Body of pancreas (tissue), 4 donors: ENCODE data around the gene MYO5B.
"Not testable (repeated sequence)": the region's sequence is repeated elsewhere in the genome, so short reads cannot be mapped to it uniquely, and the experiment has no call there.

Source experiments
- CTCF ChIP-seq, 7 experiments: fragments of 450-650 bp in 4 of 7; fragments of 200-600 bp in 3 of 7; sonication (generic) in 3 of 7; IDR thresholded peaks; one replicate each; pipeline ENCODE4 v1.5.1; 2016 to 2019; ENCODE audit warnings: antibody characterized with exemption in 7 of 7
- POLR2A ChIP-seq, 3 donors: fragments of 450-650 bp; IDR thresholded peaks; one replicate each; pipeline ENCODE4 v1.6.1; 2016; ENCODE audit warnings: antibody characterized with exemption in 3 of 3, mild to moderate bottlenecking in 2 of 3

GRCh38 chr18:49837316-49837835, 357.6 kb downstream of the MYO5B start:
- not testable (repeated sequence) for TF ChIP-seq POLR2A, CTCF (IDR thresholded peaks at IDR 0.05)
